ENCODE data around the gene FAT1.

- TF ChIP-seq SP1 (IDR thresholded peaks at IDR 0.05) (no peak), TARDBP (IDR thresholded peaks at IDR 0.05) (no peak), LEF1 (IDR thresholded peaks at IDR 0.05; ENCODE audit: borderline replicate concordance) (no peak), SUZ12 (IDR thresholded peaks at IDR 0.05) (no peak), FOXM1 (IDR thresholded peaks at IDR 0.05; ENCODE audit: borderline replicate concordance) (no peak), ELF4 (IDR thresholded peaks at IDR 0.05) (no peak), CTBP1 (IDR thresholded peaks at IDR 0.05; ENCODE audit: borderline replicate concordance) (no peak), BHLHE40 (IDR thresholded peaks at IDR 0.05; ENCODE audit: borderline replicate concordance) (no peak), HDGF (IDR thresholded peaks at IDR 0.05; ENCODE audit: borderline replicate concordance) (no peak), ARNT (IDR thresholded peaks at IDR 0.05) (no peak), L3MBTL2 (conservative IDR thresholded peaks at IDR 0.05) (no peak), FOXA1 (IDR thresholded peaks at IDR 0.05) (no peak), FOXK2 (IDR thresholded peaks at IDR 0.05) (no peak), PKNOX1 (IDR thresholded peaks at IDR 0.05) (no peak)
These were observed 169.9 kb downstream of the FAT1 start for GRCh38 chr4:186553717-186554116.
